Activated T-cell treated with anti-CD3 and anti-CD28 coated beads, Interleukin-2, amount 50 U/mL, for 72 hours (primary cell): ENCODE data around the gene EPAS1. TPM values are rescaled to one million over a fixed set of nuclear protein-coding genes. Genes with fewer than 3 reads are reported as not detected.

Experiments
- ATAC-seq, 2 donors: fragments of 150-1000 bp; cut with Tn5 transposase; replicated peaks in 1 of 2; 2 replicates each; pipeline ENCODE4 v1.10.0; 2021; ENCODE audit warnings: moderate library complexity in 2 of 2, mild to moderate bottlenecking in 1 of 2
- DNase-seq, 2 donors: peaks; one replicate each; pipeline ENCODE4 v3.0.0; 2021 to 2022; ENCODE audit warnings: mixed read lengths in 1 of 2
- H3K27ac Mint-ChIP-seq: one replicate; pipeline ENCODE4 v1.8.0; 2022; ENCODE audit warnings: mild to moderate bottlenecking, moderate library complexity, mixed read lengths
- H3K27me3 Mint-ChIP-seq: one replicate; pipeline ENCODE4 v1.8.0; 2022; ENCODE audit warnings: low read depth, mixed read lengths
- H3K36me3 Mint-ChIP-seq, 2 donors: one replicate each; pipeline ENCODE4 v1.8.0; 2022; ENCODE audit warnings: mixed read lengths in 2 of 2, mild to moderate bottlenecking in 1 of 2; ENCODE audit not compliant: insufficient read depth in 2 of 2
- H3K4me1 Mint-ChIP-seq: one replicate; pipeline ENCODE4 v1.8.0; 2022; ENCODE audit warnings: low read depth, mixed read lengths
- H3K4me3 Mint-ChIP-seq, 2 donors: one replicate each; pipeline ENCODE4 v1.8.0; 2022; ENCODE audit warnings: mild to moderate bottlenecking in 2 of 2, mixed read lengths in 2 of 2, moderate library complexity in 2 of 2
- H3K9me3 Mint-ChIP-seq, 2 donors: one replicate each; pipeline ENCODE4 v1.8.0; 2022; ENCODE audit warnings: mixed read lengths in 2 of 2
- total RNA-seq, 2 donors: library from RNA; stranded (reverse); gene quantifications; one replicate each; pipeline ENCODE4 v1.2.3, GENCODE V29; 2022

EPAS1 gene
- total RNA-seq, 2 donors from 2014 or later, result 50.8 to 219 TPM

DNA sequence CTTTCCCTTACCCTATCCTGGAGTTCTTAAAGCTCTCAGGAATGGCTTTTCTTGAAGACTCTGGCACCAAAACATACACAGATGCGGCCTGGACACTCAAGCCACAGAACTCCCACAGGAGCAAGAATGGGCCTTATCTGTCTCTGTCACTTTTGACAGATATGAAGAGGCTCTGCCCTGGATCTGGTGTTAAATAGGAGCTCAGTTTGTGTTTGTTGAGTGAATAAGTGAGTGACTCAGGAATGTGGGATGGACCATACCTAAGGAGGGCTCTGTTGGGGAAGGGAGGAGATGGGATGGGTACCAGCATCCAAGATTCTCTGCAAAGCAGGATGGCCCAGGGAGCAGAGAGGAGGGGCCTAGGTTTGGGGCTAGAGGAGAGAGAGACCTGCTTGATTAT, 33.9 kb upstream of the EPAS1 start:
- Mint-ChIP-seq H3K4me1 (peaks cover 5% of the 10 kb centered on the region), H3K36me3 (no peaks in the 10 kb centered on the region), H3K9me3 (no peaks in the 10 kb centered on the region), H3K4me3 (no peak overlapping the region), H3K27me3 (no peaks in the 10 kb centered on the region), H3K27ac (no peak overlapping the region)
- DNase-seq (no peak), ATAC-seq (no peak)

DNA sequence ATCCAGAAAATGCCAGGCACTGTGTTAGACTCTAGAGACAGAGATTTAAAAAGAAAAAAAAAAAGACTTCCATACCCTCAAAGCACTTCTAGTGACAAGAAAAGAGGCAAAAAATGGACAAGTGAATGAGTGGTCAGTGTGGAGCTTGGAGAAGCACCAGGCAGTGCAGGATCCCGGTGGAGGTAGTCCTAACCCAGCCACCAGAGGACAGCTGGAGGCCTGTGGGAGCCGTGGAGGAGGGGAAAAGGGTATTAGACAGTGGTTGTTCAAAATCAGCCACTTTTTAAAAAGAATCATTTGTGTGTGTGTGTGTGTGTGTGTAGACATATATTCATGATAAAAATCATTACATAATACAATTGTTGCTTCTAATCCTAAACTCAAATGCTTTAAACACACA, 32.8 kb upstream of the EPAS1 start:
- Mint-ChIP-seq H3K4me3 (no peak overlapping the region), H3K27ac (no peak overlapping the region), H3K27me3 (no peaks in the 10 kb centered on the region), H3K36me3 (no peaks in the 10 kb centered on the region), H3K4me1 (peaks cover 16% of the 10 kb centered on the region), H3K9me3 (no peaks in the 10 kb centered on the region)
- ATAC-seq (no peak), DNase-seq (no peak)

DNA sequence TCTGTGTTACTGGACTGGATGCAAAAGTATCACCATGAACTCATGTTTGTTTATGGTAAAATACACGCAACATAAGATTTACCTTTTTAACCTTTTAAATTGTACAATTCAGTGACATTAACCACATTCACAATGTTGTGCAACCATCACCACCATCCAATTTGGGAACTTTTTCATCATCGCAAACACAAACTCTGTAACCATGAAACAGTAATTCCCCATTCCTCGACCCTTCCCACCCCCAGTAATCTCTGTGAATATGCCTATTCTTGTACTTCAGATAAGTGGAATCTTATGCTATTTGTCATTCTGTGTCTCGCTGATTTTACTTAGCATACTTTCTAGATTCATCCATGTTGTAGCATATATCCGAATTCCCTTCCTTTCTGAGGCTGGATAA, 31.1 kb upstream of the EPAS1 start:
- Mint-ChIP-seq H3K27ac (no peak overlapping the region), H3K27me3 (no peaks in the 10 kb centered on the region), H3K9me3 (no peaks in the 10 kb centered on the region), H3K4me3 (no peak overlapping the region), H3K4me1 (peaks cover 30% of the 10 kb centered on the region), H3K36me3 (no peaks in the 10 kb centered on the region)
- ATAC-seq (no peak), DNase-seq (no peak)

GRCh38 chr2:46267616-46268015, 29.6 kb upstream of the EPAS1 start:
- Mint-ChIP-seq H3K9me3 (no peaks in the 10 kb centered on the region), H3K4me1 (peaks cover 30% of the 10 kb centered on the region), H3K4me3 (peak overlapping the region in 1 of 2 donors; percentile 20), H3K36me3 (no peaks in the 10 kb centered on the region), H3K27me3 (no peaks in the 10 kb centered on the region), H3K27ac (no peak overlapping the region)
- DNase-seq, result no peak
- ATAC-seq, result no peak

GRCh38 chr2:46268196-46268595, 29.0 kb upstream of the EPAS1 start:
- H3K9me3 Mint-ChIP-seq, result no peaks in the 10 kb centered on the region
- H3K27ac Mint-ChIP-seq, result no peak overlapping the region
- H3K36me3 Mint-ChIP-seq, result no peaks in the 10 kb centered on the region
- DNase-seq (no peak), ATAC-seq (no peak)
- peak overlapping the region in 1 of 2 donors; percentile 32 for H3K4me3 Mint-ChIP-seq
- H3K4me1 Mint-ChIP-seq, result peaks cover 33% of the 10 kb centered on the region
- no peaks in the 10 kb centered on the region for H3K27me3 Mint-ChIP-seq

- no peak overlapping the region for H3K27ac Mint-ChIP-seq
- DNase-seq, result no peak
- no peaks in the 10 kb centered on the region for H3K9me3 Mint-ChIP-seq
- H3K4me3 Mint-ChIP-seq, result no peak overlapping the region
- no peaks in the 10 kb centered on the region for H3K36me3 Mint-ChIP-seq
- H3K4me1 Mint-ChIP-seq, result peaks cover 34% of the 10 kb centered on the region
- ATAC-seq, result no peak
- no peaks in the 10 kb centered on the region for H3K27me3 Mint-ChIP-seq
These were observed 28.2 kb upstream of the EPAS1 start for GRCh38 chr2:46269001-46269400.

- ATAC-seq (peak; percentile 77 to 78), DNase-seq (no peak)
- H3K27ac Mint-ChIP-seq, result peak overlapping the region; percentile 58
- H3K27me3 Mint-ChIP-seq, result no peaks in the 10 kb centered on the region
- H3K4me1 Mint-ChIP-seq, result peaks cover 34% of the 10 kb centered on the region
- H3K4me3 Mint-ChIP-seq, result peak overlapping the region; percentile 36 to 67
- no peaks in the 10 kb centered on the region for H3K36me3 Mint-ChIP-seq
- H3K9me3 Mint-ChIP-seq, result no peaks in the 10 kb centered on the region
These were observed 27.5 kb upstream of the EPAS1 start for GRCh38 chr2:46269544-46270273.

DNA sequence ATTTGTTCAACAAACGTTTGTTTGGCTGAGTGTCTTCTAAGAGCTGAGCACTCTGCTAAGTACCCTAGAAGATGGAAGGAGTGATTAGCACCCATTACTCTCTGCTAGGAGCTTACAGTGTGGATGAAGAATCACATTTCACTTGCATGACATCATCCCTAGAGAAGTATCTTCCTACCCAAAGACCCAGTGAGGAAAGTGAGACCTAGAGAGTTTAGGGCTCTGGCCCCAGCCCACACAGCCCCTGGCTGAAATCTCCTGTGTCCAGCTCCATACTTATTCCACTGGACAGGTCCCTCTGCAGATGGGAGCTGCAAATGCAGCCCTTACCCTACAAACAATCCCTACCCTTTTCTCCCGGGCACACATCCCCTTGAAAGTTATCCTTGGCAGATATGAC, 26.8 kb upstream of the EPAS1 start:
- no peaks in the 10 kb centered on the region for H3K27me3 Mint-ChIP-seq
- no peaks in the 10 kb centered on the region for H3K9me3 Mint-ChIP-seq
- H3K27ac Mint-ChIP-seq, result peak overlapping the region; percentile 58
- no peaks in the 10 kb centered on the region for H3K36me3 Mint-ChIP-seq
- peaks cover 34% of the 10 kb centered on the region for H3K4me1 Mint-ChIP-seq
- no peak for DNase-seq
- ATAC-seq, result peak; percentile 79 to 80
- H3K4me3 Mint-ChIP-seq, result peak overlapping the region; percentile 36 to 67

DNA sequence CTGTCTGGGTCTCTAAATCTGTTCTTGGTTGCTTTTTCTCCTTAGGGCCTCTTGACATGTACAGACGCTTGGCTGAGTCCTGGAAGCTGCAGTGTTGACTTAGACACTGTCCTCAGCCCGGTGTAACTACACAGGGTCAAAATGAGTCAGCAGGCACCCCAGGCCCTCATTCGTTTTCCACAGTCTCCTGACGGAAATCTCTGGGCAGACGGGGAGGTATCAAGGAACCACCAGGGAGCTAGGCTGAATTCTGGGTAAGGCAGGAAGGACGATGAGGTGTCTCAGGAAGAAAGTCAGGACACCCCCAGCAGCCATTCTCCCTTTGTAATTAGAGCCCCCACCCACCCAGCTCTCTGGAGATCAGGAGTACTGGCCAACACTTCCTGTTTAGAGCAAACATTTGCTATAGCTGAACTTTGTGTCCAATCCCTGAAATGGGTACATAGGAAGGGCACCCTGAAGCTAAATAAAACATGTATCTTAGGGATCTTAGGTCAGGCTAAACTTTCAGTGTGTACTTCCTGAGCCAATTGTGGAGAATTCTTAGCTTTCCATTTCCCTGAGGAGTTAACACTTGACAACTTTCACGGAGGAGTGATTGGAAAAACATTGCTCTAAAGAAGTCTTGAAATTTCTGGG, 23.9 kb upstream of the EPAS1 start:
- Mint-ChIP-seq H3K36me3 (no peaks in the 10 kb centered on the region), H3K27me3 (peaks cover 16% of the 10 kb centered on the region), H3K4me3 (no peak overlapping the region), H3K27ac (no peak overlapping the region), H3K4me1 (peaks cover 36% of the 10 kb centered on the region), H3K9me3 (no peaks in the 10 kb centered on the region)
- DNase-seq (no peak), ATAC-seq (no peak)

DNA sequence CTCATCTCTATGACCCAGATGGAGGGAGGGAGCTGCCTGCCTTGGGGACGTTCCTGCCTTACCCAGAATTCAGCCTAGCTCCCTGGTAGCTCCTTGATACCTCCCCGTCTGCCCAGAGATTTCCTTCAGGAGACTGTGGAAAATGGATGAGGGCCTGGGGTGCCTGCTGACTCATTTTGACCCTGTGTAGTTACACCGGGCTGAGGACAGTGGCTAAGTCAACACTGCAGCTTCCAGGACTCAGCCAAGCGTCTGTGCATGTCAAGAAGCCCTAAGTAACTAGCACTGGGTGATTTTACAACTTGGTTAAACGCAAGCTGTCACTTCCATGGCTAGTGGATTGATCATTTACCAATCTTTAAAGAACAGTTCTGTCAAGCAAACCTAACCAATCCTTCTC, 23.3 kb upstream of the EPAS1 start:
- Mint-ChIP-seq H3K27me3 (peaks cover 21% of the 10 kb centered on the region), H3K27ac (no peak overlapping the region), H3K36me3 (no peaks in the 10 kb centered on the region), H3K4me3 (no peak overlapping the region), H3K9me3 (no peaks in the 10 kb centered on the region), H3K4me1 (peaks cover 30% of the 10 kb centered on the region)
- no peak for ATAC-seq
- DNase-seq, result no peak

- DNase-seq (no peak), ATAC-seq (no peak)
- no peak overlapping the region for H3K27ac Mint-ChIP-seq
- H3K4me3 Mint-ChIP-seq, result no peak overlapping the region
- no peaks in the 10 kb centered on the region for H3K36me3 Mint-ChIP-seq
- H3K27me3 Mint-ChIP-seq, result peaks cover 24% of the 10 kb centered on the region
- H3K4me1 Mint-ChIP-seq, result peaks cover 24% of the 10 kb centered on the region
- H3K9me3 Mint-ChIP-seq, result no peaks in the 10 kb centered on the region
These were observed 22.6 kb upstream of the EPAS1 start for GRCh38 chr2:46274586-46274985.

DNA sequence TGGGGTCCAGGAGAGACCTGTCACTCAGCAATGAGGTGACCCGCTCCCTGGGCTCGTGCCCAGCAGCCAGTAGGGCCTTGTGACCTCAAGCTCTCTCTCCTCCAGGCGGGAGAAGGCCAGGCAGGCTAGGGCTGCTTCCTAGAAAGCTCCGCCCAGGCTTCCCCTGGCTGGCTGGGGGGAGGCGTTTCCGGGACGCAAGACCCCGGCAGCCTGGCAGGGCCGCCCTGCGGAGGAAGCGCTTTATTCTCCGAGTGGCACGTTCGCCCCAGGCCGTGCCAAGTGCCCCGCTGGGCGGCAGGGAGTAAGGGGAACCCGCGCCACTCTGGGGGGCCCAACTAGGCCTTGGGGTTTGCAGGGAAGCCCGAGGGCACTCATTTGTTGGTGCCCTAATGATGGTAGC, 21.2 kb upstream of the EPAS1 start:
- Mint-ChIP-seq H3K4me1 (peaks cover 11% of the 10 kb centered on the region), H3K27ac (no peak overlapping the region), H3K9me3 (no peaks in the 10 kb centered on the region), H3K27me3 (peaks cover 24% of the 10 kb centered on the region), H3K4me3 (peak overlapping the region in 1 of 2 donors; percentile 6), H3K36me3 (no peaks in the 10 kb centered on the region)
- peak; percentile 27 to 31 for DNase-seq
- peak; percentile 32 to 48 for ATAC-seq

DNA sequence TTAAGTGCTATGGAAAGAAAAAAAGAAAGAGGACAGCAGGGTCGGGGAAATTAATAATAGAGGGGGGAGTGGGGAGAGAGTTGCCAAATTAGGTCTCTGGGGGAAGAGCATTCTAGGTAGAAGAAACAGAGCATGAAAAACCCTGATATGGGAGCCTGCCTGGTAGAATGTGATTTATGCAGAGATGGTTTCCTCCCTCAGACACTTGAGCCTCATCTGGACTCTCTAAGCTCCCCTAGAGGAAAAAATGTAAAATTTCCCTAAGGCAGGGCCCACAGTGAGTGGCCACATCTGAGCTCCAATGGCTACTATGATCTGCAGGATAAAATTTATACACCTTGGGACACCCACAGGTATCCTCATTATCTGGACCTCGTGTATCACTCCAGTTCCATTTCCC, 20.6 kb upstream of the EPAS1 start:
- Mint-ChIP-seq H3K27ac (no peak overlapping the region), H3K9me3 (no peaks in the 10 kb centered on the region), H3K36me3 (no peaks in the 10 kb centered on the region), H3K4me1 (peaks cover 11% of the 10 kb centered on the region), H3K4me3 (no peak overlapping the region), H3K27me3 (peaks cover 24% of the 10 kb centered on the region)
- DNase-seq (no peak), ATAC-seq (no peak)
